SKM-1 (cell line): ENCODE data around the gene HIVEP2.

Experiments
- DNase-seq: peaks from one replicate; lab custom pipeline; 2025; ENCODE audit not compliant: unreplicated experiment; lab: John Stamatoyannopoulos, UW

The HIVEP2 gene

DNA sequence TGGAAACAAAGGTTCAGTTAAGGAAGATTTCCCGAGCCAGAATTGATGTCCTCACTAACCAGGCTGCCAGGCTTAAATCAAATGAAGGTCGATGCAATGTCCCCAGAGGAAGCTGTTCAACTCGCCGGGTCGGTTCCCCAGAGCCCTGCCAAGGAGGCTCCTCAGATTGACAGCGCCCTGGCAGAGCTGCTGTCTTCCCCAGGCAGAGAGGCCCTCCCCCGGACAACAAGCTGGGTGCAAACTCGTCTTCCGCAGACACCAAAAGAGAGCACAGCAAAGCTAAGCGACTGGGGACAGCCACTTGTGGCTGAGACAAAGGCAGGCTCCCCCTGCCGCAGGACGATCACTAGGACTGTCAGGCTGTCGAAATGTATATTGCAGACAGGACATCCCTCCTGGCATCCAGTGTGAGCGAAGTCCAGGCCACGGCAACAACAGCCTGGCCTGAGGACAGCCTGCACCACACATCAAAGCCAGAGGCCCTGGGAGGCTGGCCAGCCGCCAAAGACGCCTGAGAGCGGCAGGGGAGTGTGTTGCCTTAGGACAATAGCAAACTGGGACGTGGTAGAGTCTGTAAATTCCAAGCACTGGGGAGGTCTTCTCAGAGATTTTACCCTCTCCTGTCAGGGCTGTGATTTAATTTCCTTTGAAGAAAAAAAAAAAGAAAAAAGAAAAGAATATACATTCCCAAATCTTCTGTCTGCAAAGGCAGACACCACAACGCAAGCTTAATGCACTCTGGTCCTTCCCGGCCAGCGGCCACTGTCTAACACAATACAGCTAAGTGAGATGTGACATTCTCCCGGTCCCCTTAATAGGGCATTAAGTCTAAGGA lies 99.1 kb downstream of the HIVEP2 start:
- DNase-seq, result no peak

DNA sequence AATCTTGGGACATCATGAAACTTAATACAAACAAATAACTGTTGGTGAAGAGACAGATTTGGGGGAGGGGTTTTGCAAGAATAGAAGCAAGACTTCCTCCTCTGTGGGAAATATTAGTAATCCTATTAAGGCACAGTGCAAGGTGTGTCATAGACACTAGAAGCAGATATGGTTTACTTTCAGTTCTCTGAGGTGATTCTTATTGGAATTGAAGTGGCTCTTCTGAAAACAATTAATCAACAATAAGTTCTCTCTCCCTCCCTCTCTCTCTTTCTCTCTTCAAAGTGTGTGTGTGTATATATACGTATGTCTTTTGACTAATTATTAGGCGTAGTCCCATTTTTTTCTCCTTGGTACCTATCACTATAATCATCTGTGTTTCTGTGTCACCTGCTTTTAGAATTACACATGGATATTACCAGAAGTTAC lies 99.8 kb downstream of the HIVEP2 start:
- DNase-seq, result no peak

DNA sequence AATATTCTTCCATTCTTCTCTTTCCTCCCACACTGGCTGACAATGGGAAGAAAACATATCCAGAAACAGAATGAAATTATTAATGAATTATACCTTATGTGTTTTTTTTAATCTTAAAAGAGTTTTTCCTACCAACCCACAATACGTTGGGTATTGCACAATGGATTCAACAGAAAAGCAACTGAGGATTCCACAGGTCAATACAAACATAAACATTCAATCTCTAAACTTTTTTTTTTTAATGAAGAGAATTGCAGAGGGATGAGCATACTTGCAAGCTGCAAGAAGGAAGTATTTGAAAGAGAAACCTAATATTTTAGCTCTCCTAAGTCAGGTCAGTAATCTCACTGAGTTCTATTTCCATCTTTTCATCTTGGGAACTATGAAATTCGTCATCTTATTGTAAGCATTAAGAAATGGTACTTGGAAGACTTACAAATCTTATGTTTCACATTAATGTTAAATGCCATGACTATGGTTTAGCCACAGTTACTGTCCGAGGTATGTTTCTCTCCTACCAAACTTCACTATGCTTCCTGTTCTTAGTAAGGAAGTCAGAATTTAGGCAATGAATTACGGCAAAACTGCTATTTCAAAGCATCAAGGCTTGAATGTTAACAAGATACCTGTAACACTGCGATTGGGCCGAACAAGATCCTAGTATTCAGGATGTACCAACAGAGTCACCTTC lies 100.8 kb downstream of the HIVEP2 start:
- DNase-seq, result no peak

DNA sequence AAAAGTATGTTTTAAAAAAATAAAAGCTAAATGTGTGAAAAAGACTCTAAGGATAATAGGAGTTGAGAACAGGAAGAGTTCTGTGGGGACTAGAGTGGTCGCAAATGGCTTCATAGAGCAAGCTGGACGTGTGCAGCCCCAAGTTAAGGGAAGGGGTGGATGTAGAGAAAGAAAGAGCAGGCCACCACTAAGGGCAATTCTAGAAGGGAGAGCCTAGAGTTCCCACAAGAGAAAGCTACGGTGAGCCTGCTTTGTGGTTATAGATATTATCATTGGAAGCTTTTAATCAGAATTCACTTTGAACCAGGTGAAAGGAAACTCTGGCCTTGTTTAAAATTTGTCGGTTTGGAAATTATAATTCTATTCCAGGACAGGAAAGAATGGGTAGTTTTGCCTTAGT lies 101.6 kb downstream of the HIVEP2 start:
- DNase-seq, result no peak

DNA sequence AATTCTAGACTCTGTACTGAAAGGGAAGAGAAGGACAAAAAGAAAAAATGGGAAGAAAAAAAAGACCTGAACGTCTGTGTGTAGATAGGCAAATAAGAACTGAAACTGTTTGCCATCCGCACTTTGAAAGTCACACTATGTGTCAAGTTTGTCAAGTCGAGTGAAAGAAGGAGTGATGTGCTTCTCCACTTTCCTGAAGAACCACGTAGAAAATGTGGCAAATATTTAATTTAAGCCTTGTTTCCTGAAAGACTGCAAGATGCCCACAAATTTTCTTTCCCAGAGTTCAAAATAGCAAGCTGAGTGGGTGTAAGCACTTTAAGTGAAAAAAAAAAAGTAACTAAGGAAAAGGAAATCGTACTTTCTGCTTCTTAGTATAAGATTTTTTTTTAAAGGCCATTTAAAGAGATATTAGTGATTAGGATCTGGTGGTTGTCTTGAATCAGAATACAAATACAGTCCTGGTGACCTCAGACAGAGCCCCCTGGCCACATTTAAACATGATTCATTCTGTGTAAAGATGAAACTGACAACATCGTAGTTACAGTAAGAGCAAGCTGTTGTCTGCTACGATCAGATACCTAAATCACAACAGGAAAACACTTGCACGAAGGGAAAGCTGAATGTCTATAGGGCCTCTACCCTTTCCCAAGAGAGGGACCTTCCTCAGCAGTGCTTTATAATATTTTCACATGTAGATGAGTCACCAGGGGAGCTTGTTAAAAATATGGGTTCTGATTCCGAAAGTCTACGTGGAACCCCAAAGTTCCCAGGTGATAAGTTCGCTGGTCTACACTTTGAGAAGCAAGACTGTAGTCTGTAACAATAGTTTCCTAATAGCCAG lies 102.3 kb downstream of the HIVEP2 start:
- DNase-seq, result no peak

DNA sequence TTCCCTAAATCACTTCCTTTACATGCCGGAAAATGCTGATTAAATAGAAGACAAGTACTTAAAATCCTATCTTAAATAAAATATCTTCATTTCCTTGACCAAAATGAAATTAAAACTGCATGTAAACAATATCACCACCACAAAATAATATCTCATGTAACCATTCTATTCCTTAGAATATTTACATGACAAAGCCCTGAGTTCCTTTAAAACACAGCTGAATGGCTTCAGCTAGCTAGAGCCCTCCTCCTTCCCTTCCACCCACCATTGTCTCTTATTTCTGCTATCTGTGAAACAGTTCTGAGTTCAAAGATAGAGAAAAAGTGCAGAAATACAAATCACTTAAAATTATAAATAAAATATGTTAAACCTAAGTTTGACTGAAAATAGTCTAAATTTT lies 103.1 kb downstream of the HIVEP2 start:
- no peak for DNase-seq

DNA sequence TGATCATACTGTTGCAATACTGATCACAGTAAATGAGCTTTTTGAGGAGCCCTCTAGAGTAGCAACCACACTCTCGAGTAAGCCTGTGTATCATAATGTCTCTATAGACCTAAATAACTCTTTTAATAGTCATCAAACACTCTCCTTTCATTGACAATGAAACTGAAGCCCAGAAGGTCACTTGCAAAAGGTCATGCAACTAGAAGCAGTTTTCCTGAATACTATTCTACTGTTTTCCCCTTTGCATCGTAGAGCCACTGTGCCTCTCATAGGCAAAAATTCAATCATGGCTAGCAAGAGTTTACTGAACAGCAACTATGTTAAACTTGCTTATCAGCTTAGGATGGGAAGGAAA lies 105.3 kb downstream of the HIVEP2 start:
- DNase-seq, result no peak

DNA sequence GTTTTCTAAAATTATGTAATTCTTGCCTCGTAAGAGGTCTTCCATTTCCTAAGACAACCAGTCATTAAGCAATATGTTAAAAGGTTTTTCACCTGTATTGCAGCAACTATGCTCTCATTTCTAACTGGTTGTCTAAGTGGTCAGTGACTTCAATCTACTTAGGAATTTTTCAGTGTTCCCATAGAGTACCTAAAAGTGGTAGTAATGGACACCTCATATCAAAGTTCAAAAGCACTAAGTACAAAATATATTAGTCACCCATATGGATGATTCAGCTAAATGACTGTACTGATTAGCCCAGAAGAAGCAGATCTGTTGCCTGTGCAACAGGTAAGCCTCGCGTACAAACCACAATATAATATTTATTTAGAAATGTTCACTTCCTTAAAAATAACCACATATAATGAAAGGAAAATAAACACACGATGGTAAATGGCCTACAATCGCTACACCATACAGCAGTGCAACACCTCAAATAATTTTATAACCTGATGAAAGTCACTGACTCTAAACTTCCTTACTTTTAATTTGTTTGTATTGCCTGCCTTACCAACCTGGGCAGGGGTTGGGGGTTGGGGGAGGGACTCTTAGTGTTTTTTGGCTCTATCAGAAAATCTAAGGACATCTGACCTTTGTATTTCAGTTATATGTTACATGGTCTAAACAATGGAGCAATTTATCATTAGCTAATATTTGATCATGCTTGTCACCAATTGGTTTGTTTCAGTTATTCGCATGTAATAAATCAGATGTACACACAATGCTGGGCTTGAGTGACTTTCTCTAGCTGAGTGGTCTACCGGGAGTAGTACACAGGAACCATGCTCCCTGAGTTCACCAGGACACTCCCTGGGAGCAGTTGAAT lies 105.9 kb downstream of the HIVEP2 start:
- no peak for DNase-seq

DNA sequence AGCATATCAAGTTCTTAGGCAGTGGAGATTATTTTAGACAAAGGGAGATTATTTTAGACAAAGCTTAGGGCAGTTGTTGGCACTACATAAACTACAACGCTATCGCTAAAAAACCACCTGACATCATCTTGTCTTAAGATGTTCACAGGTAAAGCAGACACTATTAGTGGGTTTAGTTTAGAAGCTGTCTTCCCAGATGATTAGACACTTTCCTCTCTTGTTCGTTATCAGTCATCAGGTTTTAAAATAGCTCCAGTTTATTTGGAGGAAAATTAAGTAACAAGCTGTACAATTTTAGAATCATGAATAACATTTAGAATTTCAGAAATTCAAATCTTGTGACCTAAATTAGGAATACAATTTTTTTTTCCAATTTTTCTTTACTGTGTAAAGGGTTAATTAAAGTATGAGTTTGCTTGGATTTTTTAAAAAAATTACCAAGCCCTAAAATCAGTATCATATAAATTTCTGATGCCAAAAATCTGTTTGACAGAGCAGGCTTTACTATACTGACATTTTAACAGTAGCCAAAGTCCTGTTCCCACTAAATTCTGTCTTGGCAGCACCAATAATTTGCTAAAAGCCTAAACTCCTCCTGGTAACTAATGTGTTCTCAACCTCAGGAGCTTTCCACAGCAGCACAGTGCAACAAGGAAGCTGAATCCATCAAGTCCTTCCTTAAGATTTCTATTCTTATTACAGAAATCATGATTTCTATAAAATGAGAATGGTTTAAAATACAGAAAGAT lies 109.0 kb downstream of the HIVEP2 start:
- no peak for DNase-seq

DNA sequence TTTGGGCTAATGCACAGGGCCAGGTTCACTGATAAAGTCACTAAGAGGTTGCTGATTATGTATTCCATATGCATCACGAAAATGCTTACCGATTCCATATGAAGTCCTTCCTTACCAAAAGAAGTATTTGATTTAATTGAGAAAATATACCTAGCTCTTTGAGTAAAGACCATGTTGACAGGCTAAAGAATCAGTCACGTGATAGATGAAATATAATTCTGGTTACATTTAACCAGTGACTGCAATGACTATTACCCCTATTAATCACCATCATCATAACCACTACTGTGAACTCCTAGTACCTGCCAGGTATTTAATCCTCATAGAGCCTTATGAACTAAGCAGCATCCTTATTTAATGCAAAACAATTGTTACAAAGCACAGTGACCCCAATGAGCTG lies 110.1 kb downstream of the HIVEP2 start:
- no peak for DNase-seq

DNA sequence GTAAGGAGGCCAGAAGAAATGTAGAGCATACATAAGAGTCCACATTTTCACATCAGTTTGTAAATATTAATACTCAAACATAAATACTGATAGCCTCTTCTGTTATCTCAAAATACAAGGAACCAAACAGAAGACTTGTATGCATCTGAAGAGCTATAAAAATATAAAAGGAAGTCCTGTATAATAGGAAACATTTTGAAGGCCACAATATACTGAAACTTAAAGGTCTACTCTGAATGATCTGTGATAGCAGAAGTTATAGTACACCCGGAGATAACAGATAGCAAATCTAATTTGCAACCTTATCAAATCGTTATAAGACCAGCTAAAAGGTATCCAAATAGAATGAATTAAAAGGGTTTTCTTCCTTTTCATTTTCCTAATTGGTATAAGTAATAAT lies 111.2 kb downstream of the HIVEP2 start:
- DNase-seq, result no peak

DNA sequence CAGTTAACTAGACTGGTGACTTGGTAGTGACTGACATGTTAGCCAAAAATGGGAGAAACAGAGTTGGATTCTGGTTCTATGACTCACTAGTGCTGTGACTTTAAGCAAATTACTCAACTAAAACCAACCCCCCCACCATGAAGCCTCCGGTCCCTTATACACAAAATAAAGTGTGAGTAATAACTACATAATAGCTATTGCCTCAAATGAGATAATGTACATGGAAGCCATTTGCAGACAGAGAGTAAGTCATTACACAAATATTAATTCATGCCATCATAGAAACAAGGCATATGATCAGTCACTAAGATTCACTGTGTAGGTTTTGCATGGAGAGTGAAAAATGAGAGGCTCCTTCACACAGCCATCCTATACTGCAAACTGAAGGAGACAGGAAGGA lies 111.9 kb downstream of the HIVEP2 start:
- DNase-seq, result no peak

DNA sequence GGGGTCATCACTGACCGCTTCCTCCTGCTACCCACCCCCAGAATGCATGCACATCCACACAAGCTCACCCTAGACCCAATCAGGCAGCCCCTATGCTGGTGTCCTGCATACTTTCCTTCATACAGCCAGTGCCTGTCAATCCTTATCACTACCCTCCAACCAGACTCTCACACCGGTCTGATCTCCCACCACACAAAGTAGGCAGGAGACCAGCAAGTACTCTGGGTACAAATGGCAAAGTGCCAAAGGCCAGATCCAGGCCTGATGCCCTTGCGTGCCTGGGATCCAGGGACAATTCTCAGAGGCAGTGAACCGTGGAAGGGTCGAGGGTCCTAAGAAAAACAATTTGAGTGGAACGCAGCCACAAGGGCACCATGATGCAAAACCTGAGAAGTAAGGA lies 114.2 kb downstream of the HIVEP2 start:
- no peak for DNase-seq

DNA sequence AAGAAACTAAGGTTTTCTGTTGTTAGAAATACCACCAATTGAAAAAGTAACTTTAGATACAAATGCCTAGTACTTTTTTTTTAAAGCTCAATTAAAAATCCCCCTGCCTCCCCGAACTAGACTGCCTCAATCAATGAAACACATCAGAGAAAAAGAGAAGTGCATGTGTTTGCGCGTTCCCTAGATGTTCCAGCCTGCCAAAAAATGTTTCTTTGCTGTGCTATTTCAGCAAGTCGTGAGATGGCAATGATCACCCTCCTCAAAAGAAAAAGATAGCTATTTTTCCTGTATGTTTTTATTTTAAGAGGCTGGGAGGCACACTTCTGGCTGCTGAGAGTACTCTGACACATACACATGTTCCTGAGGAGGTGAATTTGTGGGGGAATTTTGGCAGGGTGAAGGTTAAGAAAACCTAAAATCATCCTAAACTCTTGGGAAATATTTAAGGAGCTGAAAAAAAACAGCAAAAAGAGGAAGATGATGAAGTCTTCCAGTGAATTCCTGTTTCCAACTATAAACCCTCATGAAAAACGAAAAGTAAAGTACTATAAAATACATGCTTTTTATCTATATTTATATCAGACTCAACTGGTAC lies 114.8 kb downstream of the HIVEP2 start:
- DNase-seq, result no peak

DNA sequence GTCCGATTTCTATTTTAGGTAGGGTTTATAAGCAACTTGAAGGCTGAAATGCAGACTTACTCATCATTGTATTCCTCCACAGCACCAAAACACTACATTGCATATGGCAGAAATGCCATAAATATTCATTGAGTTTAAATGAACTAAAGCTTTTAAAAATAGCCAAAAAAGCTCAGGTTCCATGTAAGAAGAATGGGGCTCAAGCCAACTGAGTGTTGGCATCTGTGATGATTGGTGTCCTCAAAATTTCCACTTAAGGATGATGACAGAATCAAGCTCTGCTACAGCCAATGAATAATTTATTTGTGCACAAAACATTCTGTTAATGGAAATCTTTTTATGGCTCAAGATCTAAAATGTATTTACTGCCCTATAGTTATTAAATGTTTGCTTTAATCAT lies 115.4 kb downstream of the HIVEP2 start:
- no peak for DNase-seq

DNA sequence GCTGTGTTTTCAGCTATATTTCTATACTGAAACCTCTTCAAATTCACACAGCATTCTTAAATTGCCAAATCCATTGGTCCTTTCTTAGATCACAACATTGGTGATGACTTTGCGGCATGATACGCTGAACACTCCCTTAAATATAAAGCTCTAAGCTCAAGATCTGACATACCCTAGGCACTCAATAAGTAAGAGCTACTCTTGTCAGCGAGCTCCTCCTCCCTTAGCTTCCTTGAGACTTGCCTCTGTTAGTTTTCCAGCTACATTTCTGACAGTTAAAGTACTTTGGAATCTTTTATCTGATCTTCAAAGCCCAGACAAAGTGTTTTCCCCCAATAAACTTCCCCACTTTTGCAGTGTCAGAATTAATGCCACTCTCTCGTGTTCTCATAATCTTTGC lies 117.0 kb downstream of the HIVEP2 start:
- DNase-seq, result no peak

DNA sequence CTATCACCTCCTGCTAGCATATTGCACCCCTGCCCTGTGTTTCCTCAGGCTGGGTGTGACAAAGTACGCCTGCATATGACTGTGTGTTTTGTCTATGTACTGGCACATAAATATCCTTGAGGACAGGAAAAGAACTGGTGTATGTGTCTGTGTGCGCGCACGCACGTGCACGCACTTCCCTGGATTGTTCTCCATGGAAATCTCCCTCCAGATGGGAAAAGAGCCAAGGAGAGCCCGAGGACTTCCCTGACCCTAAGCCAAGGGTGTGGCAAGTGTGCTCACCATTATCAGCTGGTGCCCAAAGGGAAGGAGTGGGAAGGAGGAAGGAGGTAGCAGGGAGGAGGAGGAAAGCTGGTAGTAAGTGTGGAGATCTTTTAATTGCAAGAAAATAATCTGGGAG lies 117.6 kb downstream of the HIVEP2 start:
- no peak for DNase-seq

DNA sequence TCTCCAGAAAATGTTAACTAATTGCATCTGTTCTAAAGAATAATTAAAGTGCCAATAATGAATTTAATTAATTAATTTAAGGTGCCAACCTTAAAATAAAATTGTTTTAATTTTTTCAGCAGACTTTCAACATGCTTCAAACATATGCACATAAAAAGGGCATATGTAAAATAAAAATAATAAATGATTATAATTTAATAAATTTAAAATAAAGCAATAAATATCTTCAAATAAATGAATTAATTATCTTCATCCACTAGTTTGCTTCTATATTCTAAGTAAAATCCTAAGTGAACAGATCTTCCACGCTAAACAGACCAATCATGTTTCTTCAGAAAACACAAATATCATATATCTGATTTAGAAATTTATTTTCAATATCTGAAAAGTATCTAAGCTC lies 119.2 kb downstream of the HIVEP2 start:
- no peak for DNase-seq

DNA sequence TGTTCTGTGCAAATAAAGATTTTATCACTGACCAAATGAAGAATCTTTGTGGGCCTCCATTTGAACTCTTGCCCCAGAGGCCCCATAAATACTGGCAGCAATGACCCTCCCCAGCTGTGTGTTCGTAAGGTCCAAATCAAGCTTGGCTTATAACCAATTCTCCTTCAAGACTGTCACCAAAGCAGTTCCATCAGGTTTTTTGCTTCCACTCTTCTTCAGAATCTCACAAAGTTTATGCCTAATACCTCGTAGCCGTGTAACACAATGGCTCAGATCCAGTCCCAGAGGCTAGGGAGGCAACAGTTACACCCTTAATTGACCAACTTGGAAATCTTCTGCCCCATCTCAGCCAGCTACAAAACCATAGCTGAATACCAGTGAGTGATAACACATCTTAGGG lies 120.5 kb downstream of the HIVEP2 start:
- no peak for DNase-seq
